Measurements from ENCODE around the gene PRUNE2. TPM values are rescaled to one million over a fixed set of nuclear protein-coding genes. Genes with fewer than 3 reads are reported as not detected.
"Not testable (repeated sequence)": the region's sequence is repeated elsewhere in the genome, so short reads cannot be mapped to it uniquely, and the experiment has no call there.

The PRUNE2 gene
- total RNA-seq, 6 experiments from 2014 or later, result 1.4 to 3.3 (median 2.1) TPM

DNA sequence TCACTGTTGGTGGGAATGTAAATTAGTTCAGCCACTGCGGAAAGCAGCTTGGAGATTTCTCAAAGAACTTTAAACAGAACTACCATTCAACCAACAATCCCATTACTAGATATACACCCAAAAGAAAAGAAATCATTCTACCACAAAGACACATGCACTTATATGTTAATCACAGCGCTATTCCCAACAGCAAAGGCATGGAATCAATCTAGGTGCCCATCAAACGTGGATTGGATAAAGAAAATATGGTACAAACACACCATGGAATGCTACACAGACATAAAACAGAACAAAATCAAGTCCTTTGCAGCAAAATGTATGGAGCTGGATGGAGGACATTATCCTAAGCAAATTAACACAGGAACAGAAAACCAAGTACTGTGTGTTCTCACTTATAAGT, 42.1 kb downstream of the PRUNE2 start:
- TF ChIP-seq CTCF (IDR thresholded peaks at IDR 0.05) (no peak), POLR2A (IDR thresholded peaks at IDR 0.05) (no peak)
- 39% methylated on average over 3 of the region's 3 CpGs for WGBS (ENCODE audit: insufficient coverage, low coverage, low lambda C conversion rate, missing lambda C conversion rate)
- Histone ChIP-seq H3K27me3 (no peaks in the 10 kb centered on the region), H3K9me3 (no peaks in the 10 kb centered on the region), H3K4me3 (no peak overlapping the region), H3K4me1 (no peaks in the 10 kb centered on the region), H3K36me3 (no peaks in the 10 kb centered on the region), H3K27ac (no peak overlapping the region)
- ATAC-seq (no peak), DNase-seq (no peak)
- intact Hi-C loops (cut with DNase I), result no loop called here

- Histone ChIP-seq H3K27ac (no peak overlapping the region), H3K9me3 (no peaks in the 10 kb centered on the region), H3K4me3 (no peak overlapping the region), H3K4me1 (no peaks in the 10 kb centered on the region), H3K27me3 (no peaks in the 10 kb centered on the region), H3K36me3 (no peaks in the 10 kb centered on the region)
- ATAC-seq, result no peak
- intact Hi-C loops (cut with DNase I), result no loop called here
- DNase-seq, result no peak
- WGBS (ENCODE audit: insufficient coverage, low coverage, low lambda C conversion rate, missing lambda C conversion rate), result 70% methylated on average over 4 of the region's 4 CpGs
- TF ChIP-seq POLR2A (IDR thresholded peaks at IDR 0.05) (no peak), CTCF (IDR thresholded peaks at IDR 0.05) (no peak)
Measured at GRCh38 chr9:76859860-76860259, 46.1 kb downstream of the PRUNE2 start.

DNA sequence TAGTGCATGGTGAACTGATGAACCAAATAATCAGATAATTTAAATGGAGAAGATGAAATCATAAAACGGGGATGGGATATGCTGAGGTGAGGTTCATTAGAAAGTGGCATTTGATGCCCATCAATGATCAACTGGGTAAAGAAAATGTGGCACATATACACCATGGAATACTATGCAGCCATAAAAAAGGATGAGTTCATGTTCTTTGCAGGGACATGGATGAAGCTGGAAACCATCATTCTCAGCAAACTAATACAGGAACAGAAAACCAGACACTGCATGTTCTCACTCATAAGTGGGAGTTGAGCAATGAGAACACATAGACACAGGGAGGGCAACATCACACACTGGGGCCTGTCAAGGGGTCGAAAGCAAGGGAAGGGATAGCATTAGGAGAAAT, 47.7 kb downstream of the PRUNE2 start:
- DNase-seq; H3K27me3 ChIP-seq; H3K36me3 ChIP-seq; H3K4me3 ChIP-seq; H3K4me1 ChIP-seq; ATAC-seq; intact Hi-C loops (cut with DNase I); H3K27ac ChIP-seq; H3K9me3 ChIP-seq: not testable (repeated sequence)
- 67% methylated on average over 2 of the region's 2 CpGs for WGBS (ENCODE audit: insufficient coverage, low coverage, low lambda C conversion rate, missing lambda C conversion rate)

DNA sequence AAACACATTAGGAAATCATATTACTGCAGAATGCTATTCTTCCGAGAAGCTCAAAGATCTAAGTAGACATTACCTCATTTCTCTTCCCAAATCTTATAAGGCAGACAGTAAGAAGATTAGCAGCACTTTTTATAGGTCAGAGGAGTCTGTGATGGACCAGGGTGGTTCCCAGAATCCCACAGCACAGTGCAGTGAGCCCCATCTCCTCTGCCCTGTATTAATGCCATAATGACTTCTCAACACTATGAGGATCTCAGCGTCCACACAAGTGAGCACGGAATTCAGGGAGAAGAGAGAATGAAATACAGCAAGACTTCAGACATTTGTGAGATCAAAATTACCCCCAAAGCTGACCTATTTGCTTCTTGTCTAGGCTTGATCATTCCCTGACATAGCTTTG, 49.9 kb downstream of the PRUNE2 start:
- 41% methylated on average over 3 of the region's 3 CpGs for WGBS (ENCODE audit: insufficient coverage, low coverage, low lambda C conversion rate, missing lambda C conversion rate)
- no peaks in the 10 kb centered on the region for H3K27me3 ChIP-seq
- H3K9me3 ChIP-seq, result no peaks in the 10 kb centered on the region
- H3K36me3 ChIP-seq, result no peaks in the 10 kb centered on the region
- no peaks in the 10 kb centered on the region for H3K4me1 ChIP-seq
- no peak for DNase-seq
- H3K4me3 ChIP-seq, result no peak overlapping the region
- no peak overlapping the region for H3K27ac ChIP-seq
- intact Hi-C loops (cut with DNase I), result no loop called here
- TF ChIP-seq CTCF (IDR thresholded peaks at IDR 0.05) (no peak), POLR2A (IDR thresholded peaks at IDR 0.05) (no peak)
- no peak for ATAC-seq

GRCh38 chr9:76855015-76855414, 50.9 kb downstream of the PRUNE2 start:
- H3K9me3 ChIP-seq, result no peaks in the 10 kb centered on the region
- no peak overlapping the region for H3K4me3 ChIP-seq
- intact Hi-C loops (cut with DNase I), result no loop called here
- H3K4me1 ChIP-seq, result no peaks in the 10 kb centered on the region
- no peak for DNase-seq
- TF ChIP-seq POLR2A (IDR thresholded peaks at IDR 0.05), result no peak
- TF ChIP-seq CTCF (IDR thresholded peaks at IDR 0.05), result no peak
- no peak for ATAC-seq
- no peak overlapping the region for H3K27ac ChIP-seq
- 81% methylated on average over 1 of the region's 1 CpG for WGBS (ENCODE audit: insufficient coverage, low coverage, low lambda C conversion rate, missing lambda C conversion rate)
- no peaks in the 10 kb centered on the region for H3K27me3 ChIP-seq
- no peaks in the 10 kb centered on the region for H3K36me3 ChIP-seq
